D721Med (cell line): Measurements from ENCODE around the gene LHX2.

ENCODE experiments used
- DNase-seq: peaks from one replicate; pipeline ENCODE4 v3.0.0; 2011; ENCODE audit warnings: low spot score; ENCODE audit not compliant: insufficient read length
- FAIRE-seq: peaks from 2 replicates; lab custom pipeline; 2011; peaks lifted over from hg19 to GRCh38; lab: Jason Lieb, UNC
- TF ChIP-seq, protein P1 (sequence below): IDR thresholded peaks from 2 replicates; pipeline ENCODE4 v1.5.1; 2012; ENCODE audit warnings: mild to moderate bottlenecking, control low read depth; ENCODE audit not compliant: insufficient read depth; ENCODE audit errors: missing control alignments

LHX2 gene

DNA sequence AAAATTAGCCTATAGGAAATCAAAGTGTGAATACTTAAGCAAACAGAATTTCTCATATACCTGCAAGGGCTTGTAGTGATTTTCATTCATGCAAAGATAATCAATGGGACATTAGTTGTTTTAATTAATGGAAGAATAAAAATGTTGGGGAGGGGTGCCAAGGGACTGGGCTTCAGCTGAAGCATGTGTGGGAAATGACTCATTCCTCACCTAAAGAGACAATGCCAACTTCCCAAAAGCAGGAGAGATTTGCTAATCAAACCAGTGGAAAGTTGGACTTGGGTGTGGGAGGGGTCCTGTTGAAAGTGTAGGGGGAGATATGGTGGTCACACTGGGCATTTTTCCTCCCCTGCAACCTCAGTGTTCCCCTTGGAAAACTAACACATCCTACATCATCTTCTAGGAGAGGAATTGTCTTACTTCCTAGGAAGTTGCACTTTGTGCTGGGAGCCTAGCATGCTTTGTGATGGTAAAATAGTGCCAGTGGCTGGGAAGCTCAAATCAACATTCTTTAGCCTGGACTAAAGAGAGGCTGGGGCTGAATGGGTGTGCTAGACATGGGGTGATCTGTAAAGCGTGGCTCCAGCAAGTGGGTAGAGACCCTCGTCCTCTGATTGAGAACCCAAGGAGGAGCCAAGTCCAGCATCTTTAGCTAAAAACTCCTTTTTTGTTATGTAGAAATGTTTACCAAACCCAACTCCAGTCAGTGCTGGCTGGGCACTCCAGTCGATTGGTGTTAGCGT is 6.4 kb upstream of the LHX2 start:
- TF ChIP-seq, protein P1, sequence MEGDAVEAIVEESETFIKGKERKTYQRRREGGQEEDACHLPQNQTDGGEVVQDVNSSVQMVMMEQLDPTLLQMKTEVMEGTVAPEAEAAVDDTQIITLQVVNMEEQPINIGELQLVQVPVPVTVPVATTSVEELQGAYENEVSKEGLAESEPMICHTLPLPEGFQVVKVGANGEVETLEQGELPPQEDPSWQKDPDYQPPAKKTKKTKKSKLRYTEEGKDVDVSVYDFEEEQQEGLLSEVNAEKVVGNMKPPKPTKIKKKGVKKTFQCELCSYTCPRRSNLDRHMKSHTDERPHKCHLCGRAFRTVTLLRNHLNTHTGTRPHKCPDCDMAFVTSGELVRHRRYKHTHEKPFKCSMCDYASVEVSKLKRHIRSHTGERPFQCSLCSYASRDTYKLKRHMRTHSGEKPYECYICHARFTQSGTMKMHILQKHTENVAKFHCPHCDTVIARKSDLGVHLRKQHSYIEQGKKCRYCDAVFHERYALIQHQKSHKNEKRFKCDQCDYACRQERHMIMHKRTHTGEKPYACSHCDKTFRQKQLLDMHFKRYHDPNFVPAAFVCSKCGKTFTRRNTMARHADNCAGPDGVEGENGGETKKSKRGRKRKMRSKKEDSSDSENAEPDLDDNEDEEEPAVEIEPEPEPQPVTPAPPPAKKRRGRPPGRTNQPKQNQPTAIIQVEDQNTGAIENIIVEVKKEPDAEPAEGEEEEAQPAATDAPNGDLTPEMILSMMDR, result no peak
- no peak for DNase-seq
- FAIRE-seq, result no peak

- no peak for DNase-seq
- no peak for FAIRE-seq
- TF ChIP-seq, protein P1, result no peak
Measured at GRCh38 chr9:124006448-124007361, 4.9 kb upstream of the LHX2 start.

DNA sequence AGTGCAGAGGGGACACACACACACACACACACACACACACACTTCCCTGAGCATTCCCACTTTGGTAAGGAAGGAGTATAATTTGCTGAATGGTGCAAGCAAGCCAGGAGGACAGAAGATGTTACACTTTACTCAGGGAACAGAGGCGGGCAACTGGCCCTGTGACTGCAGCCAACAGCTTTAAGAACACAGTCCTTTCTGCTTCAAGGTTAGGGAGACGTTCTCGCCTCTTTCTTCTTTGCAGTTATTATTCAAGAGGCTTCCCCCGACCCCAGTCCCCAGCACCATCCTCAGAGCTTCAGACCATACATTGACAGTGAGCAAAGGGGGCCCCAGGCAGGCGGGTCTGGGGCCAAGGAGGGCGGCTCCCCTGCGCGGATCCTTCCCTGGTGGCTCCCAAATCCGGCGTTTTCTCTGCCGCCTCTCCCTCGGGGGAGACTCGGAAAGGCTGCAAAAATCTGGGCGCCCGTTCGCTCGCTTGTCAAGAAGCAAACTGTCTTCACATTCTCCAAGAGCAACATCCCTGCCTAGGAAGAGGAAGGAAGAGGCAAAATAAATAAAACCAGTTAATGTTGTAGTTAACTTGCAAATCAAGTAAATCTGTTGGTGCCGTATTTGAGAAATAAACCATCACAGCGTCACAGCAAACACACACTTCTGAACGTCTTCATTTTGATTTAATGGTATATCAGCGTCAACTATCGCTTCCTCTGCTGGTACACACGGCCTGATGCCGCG is 3.8 kb upstream of the LHX2 start:
- no peak for FAIRE-seq
- no peak for DNase-seq
- TF ChIP-seq, protein P1, result no peak

- TF ChIP-seq, protein P1, result no peak
- FAIRE-seq, result no peak
- DNase-seq, result no peak
Measured at GRCh38 chr9:124008303-124008693, 3.3 kb upstream of the LHX2 start.

DNA sequence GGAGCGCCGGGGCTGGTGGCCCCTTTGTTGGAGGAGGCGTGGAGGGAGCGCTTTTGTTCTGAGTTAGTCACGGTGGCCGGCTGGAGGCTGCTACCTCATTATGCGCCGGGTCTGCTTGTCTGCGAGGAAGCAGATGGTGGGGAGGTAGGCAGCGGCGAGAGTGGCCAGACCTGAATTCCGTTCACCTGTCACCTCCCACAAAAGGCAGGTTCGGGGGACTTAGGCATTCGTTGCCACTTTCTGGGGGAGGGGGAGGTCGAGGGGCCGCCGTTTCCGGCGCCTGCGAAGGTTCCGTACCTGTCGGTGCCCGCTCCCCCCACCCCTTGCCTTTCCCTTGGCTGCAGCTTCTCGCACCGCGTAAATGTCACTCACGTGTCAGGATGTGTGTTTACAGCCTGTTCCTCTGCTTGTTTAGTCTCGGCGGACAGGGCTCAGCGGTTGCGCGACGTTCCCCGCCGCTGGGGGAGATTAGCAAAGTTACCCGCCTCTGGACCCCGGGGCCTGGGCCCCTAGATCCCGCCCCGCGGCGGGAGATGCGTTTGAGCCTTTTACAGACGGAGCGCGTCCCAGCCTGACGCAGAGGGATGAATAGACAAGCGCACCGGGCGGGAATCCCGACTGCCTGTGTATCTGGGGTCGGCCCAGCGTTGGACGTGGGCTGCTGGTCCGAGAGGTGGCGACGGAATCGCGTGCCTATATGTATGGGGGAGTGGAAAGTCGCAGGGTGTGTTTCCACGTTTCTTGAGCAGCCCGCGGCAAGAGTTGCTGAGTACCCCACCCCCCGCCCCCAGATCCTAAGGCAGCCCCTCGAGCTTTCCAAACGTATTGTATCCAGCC is 2.7 kb upstream of the LHX2 start:
- FAIRE-seq (no peak), DNase-seq (no peak)
- TF ChIP-seq, protein P1, result no peak

DNA sequence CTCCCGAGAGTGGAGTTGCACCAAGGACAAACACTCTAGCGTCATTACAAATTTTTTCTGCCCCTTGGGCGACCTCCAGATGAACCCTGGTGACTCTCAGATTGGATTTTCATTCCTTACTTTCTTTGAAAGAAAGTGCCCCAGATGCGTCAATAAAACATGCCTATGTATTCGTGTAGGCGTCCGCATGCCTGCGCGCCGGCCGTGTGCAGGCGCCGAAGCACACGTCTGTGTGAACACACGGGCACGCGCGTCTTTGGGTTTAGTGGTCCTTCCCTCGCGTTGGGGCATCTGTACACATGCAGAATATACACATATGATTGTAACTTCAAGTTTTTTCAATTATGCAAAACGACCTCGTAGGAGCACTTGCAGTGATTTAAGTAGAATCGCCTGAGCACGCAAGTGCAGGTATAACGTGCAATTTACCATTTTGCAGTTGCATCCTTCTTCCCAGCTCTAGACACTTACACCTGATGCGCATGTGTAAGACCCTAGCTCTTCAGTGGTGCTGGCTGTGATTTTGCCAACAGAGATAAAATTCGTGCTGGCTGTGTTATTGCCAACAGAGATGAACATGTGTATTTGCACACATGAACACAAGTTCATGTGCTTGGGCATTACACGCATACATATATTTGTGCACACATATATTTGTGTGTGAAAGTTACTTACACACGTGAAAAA is 1.9 kb upstream of the LHX2 start:
- FAIRE-seq, result no peak
- TF ChIP-seq, protein P1, result no peak
- DNase-seq, result no peak
